ENCODE data around the gene PRKACA.

The PRKACA gene

GRCh38 chr19:14102756-14103155 is 14.8 kb downstream of the PRKACA start (continued):
- no peak for TF ChIP-seq ZSCAN4 (tag by site-specific recombination; IDR thresholded peaks at IDR 0.05)
- TF ChIP-seq, protein P1, sequence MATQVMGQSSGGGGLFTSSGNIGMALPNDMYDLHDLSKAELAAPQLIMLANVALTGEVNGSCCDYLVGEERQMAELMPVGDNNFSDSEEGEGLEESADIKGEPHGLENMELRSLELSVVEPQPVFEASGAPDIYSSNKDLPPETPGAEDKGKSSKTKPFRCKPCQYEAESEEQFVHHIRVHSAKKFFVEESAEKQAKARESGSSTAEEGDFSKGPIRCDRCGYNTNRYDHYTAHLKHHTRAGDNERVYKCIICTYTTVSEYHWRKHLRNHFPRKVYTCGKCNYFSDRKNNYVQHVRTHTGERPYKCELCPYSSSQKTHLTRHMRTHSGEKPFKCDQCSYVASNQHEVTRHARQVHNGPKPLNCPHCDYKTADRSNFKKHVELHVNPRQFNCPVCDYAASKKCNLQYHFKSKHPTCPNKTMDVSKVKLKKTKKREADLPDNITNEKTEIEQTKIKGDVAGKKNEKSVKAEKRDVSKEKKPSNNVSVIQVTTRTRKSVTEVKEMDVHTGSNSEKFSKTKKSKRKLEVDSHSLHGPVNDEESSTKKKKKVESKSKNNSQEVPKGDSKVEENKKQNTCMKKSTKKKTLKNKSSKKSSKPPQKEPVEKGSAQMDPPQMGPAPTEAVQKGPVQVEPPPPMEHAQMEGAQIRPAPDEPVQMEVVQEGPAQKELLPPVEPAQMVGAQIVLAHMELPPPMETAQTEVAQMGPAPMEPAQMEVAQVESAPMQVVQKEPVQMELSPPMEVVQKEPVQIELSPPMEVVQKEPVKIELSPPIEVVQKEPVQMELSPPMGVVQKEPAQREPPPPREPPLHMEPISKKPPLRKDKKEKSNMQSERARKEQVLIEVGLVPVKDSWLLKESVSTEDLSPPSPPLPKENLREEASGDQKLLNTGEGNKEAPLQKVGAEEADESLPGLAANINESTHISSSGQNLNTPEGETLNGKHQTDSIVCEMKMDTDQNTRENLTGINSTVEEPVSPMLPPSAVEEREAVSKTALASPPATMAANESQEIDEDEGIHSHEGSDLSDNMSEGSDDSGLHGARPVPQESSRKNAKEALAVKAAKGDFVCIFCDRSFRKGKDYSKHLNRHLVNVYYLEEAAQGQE (tag by site-specific recombination; IDR thresholded peaks at IDR 0.05) = no peak
- no peak for TF ChIP-seq ZNF114 (tag by site-specific recombination; IDR thresholded peaks at IDR 0.05)

- TF ChIP-seq HOXA7 (CRISPR knock-in tag; IDR thresholded peaks at IDR 0.05; ENCODE audit: borderline replicate concordance) = no peak
- no peak for TF ChIP-seq ZNF837 (tag by site-specific recombination; IDR thresholded peaks at IDR 0.05)
- TF ChIP-seq GFI1B (tag by site-specific recombination; IDR thresholded peaks at IDR 0.05) = no peak
- TF ChIP-seq ZNF37A (tag by site-specific recombination; IDR thresholded peaks at IDR 0.05) = no peak
- no peak for TF ChIP-seq ZNF221 (tag by site-specific recombination; IDR thresholded peaks at IDR 0.05; ENCODE audit: borderline replicate concordance)
- no peak for TF ChIP-seq FEZF1 (tag by site-specific recombination; IDR thresholded peaks at IDR 0.05)
- no peak for TF ChIP-seq WT1 (tag by site-specific recombination; IDR thresholded peaks at IDR 0.05)
- TF ChIP-seq IKZF3 (tag by site-specific recombination; IDR thresholded peaks at IDR 0.05) = no peak
- TF ChIP-seq ZNF423 (tag by site-specific recombination; IDR thresholded peaks at IDR 0.05) = no peak
- no peaks in the 10 kb centered on the region for H3K9me3 ChIP-seq (ENCODE audit: control insufficient read depth, insufficient read depth, low read depth, low read length)
- H3K4me3 ChIP-seq (ENCODE audit: low read depth, low read length) = no peak overlapping the region
- POLR2A ChIA-PET = no interaction called here
- no peaks in the 10 kb centered on the region for H3K4me1 ChIP-seq (ENCODE audit: control insufficient read depth, insufficient read depth, low read length)
- CTCF ChIA-PET = interaction anchor here (0.6 to 1.1 kb wide), 2 partner anchors 27 to 506 kb away, joined by 4 read pairs; no protein-coding TSS in a partner anchor
- H3K36me3 ChIP-seq (ENCODE audit: control insufficient read depth in 2 of 2, insufficient read depth in 1 of 2, low read length in 2 of 2) = peaks cover 26 to 66% of the 10 kb centered on the region in 2 experiments; a peak in 2 of 3 replicates
- H3K27ac ChIP-seq (ENCODE audit: extremely low read depth, low read depth, low read length) = no peak overlapping the region
Observed at GRCh38 chr19:14102102-14102696, 15.4 kb downstream of the PRKACA start.

DNA sequence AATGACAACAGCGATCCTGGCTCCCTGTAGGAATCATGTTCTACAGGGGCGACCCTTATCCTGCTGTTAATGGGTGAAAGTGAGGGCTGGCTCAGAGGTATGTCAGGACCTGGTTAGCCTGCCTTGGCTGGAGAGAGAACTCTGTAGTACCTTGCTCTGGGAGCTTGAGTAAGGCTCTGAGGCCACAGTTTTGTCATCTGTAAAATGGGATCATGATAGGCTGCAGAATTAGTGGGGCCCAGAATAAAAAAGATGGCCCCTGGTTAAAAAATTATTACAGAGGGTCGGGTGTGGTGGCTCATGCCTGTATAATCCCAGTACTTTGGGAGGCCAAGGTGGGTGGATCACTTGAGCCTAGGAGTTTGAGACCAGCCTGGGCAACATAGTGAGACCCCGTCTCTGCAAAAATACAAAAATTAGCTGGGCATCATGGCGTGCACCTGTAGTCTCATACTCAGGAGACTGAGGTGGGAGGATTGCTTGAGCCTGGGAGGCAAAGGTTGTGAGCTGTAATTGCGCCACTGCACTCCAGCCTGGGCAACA is 16.5 kb downstream of the PRKACA start:
- H3K27ac ChIP-seq (ENCODE audit: extremely low read depth, low read depth, low read length) = no peak overlapping the region
- POLR2A ChIA-PET = no interaction called here
- CTCF ChIA-PET = interaction anchor here (0.6 to 1.1 kb wide), 2 partner anchors 23 to 26 kb away, joined by 3 to 4 read pairs; no protein-coding TSS in a partner anchor

More for the DNA sequence above, 16.5 kb downstream of the PRKACA start:
- Histone ChIP-seq H3K4me3 (ENCODE audit: low read depth, low read length) (no peak overlapping the region), H3K4me1 (ENCODE audit: control insufficient read depth, insufficient read depth, low read length) (no peaks in the 10 kb centered on the region), H3K9me3 (ENCODE audit: control insufficient read depth, insufficient read depth, low read depth, low read length) (no peaks in the 10 kb centered on the region), H3K36me3 (ENCODE audit: control insufficient read depth in 2 of 2, insufficient read depth in 1 of 2, low read length in 2 of 2) (peaks cover 26 to 69% of the 10 kb centered on the region in 2 experiments; a peak in 2 of 3 replicates)
- TF ChIP-seq ZNF529 (tag by site-specific recombination; IDR thresholded peaks at IDR 0.05; ENCODE audit: insufficient replicate concordance) (no peak), ZNF623 (tag by site-specific recombination; IDR thresholded peaks at IDR 0.05) (no peak), ZNF121 (tag by site-specific recombination; IDR thresholded peaks at IDR 0.05) (peak; percentile 56; the same call in 1 of the 2 replicates), ZNF449 (tag by site-specific recombination; IDR thresholded peaks at IDR 0.05) (no peak)

Data from HEK293 (cell line).